BLaER1 (cell line): ENCODE measurements around the gene PTPRN.
"Not testable (repeated sequence)": the region's sequence is repeated elsewhere in the genome, so short reads cannot be mapped to it uniquely, and the experiment has no call there.

Experiments used
- H3K27ac ChIP-seq: shearing (Covaris generic); formaldehyde crosslinking; 2 replicates; pipeline ENCODE4 v1.8.1; 2022
- H3K27me3 ChIP-seq: shearing (Covaris generic); formaldehyde crosslinking; 2 replicates; pipeline ENCODE4 v1.8.1; 2022
- H3K36me3 ChIP-seq: shearing (Covaris generic); formaldehyde crosslinking; 2 replicates; pipeline ENCODE4 v1.8.1; 2022
- H3K4me1 ChIP-seq: shearing (Covaris generic); formaldehyde crosslinking; 2 replicates; pipeline ENCODE4 v1.8.1; 2022
- H3K4me2 ChIP-seq: shearing (Covaris generic); formaldehyde crosslinking; 2 replicates; pipeline ENCODE4 v1.8.1; 2022
- H3K4me3 ChIP-seq: shearing (Covaris generic); formaldehyde crosslinking; 2 replicates; pipeline ENCODE4 v1.8.1; 2022
- H3K9ac ChIP-seq: shearing (Covaris generic); formaldehyde crosslinking; 2 replicates; pipeline ENCODE4 v1.8.1; 2022
- H3K9me3 ChIP-seq: shearing (Covaris generic); formaldehyde crosslinking; 2 replicates; pipeline ENCODE4 v1.8.1; 2022
- H4K20me1 ChIP-seq: shearing (Covaris generic); formaldehyde crosslinking; 2 replicates; pipeline ENCODE4 v1.8.1; 2022
- Cebpa-rat ChIP-seq: shearing (Covaris generic); IDR thresholded peaks from 2 replicates; pipeline ENCODE4 v1.8.1; 2022

PTPRN gene

GRCh38 chr2:219272995-219273394 is 36.2 kb downstream of the PTPRN start:
- Histone ChIP-seq H3K27ac (no peak overlapping the region), H3K36me3 (no peaks in the 10 kb centered on the region), H3K4me1 (peaks cover 6% of the 10 kb centered on the region), H3K9me3 (no peaks in the 10 kb centered on the region), H3K4me2 (no peak overlapping the region), H3K9ac (no peak overlapping the region), H3K27me3 (no peaks in the 10 kb centered on the region), H3K4me3 (no peak overlapping the region), H4K20me1 (no peaks in the 10 kb centered on the region)
- no peak for TF ChIP-seq Cebpa-rat

- no peak for TF ChIP-seq Cebpa-rat
- Histone ChIP-seq H3K4me1 (peaks cover under 1% of the 10 kb centered on the region; the same call in 1 of the 2 replicates), H3K27ac (no peak overlapping the region), H3K4me2 (no peak overlapping the region), H3K9me3 (no peaks in the 10 kb centered on the region), H3K4me3 (no peak overlapping the region), H3K36me3 (no peaks in the 10 kb centered on the region), H4K20me1 (no peaks in the 10 kb centered on the region), H3K27me3 (no peaks in the 10 kb centered on the region), H3K9ac (no peak overlapping the region)
These were observed 36.8 kb downstream of the PTPRN start for GRCh38 chr2:219272356-219272755.

- no peak overlapping the region for H3K4me3 ChIP-seq
- no peaks in the 10 kb centered on the region for H4K20me1 ChIP-seq
- no peak overlapping the region for H3K27ac ChIP-seq
- 0 out of 2 replicates have a peak, but pooled peaks cover 8% of the 10 kb centered on the region for H3K4me1 ChIP-seq
- TF ChIP-seq Cebpa-rat = no peak
- no peaks in the 10 kb centered on the region for H3K9me3 ChIP-seq
- H3K27me3 ChIP-seq = no peaks in the 10 kb centered on the region
- H3K9ac ChIP-seq = no peak overlapping the region
- H3K36me3 ChIP-seq = no peaks in the 10 kb centered on the region
- H3K4me2 ChIP-seq = no peak overlapping the region
These were observed 38.2 kb downstream of the PTPRN start for GRCh38 chr2:219271021-219271420.

GRCh38 chr2:219270055-219270372 is 39.2 kb downstream of the PTPRN start:
- H3K9ac ChIP-seq = no peak overlapping the region
- no peak for TF ChIP-seq Cebpa-rat

GRCh38 chr2:219269362-219270054 is 39.7 kb downstream of the PTPRN start:
- Histone ChIP-seq H3K36me3 (no peaks in the 10 kb centered on the region), H3K4me1 (0 out of 2 replicates have a peak, but pooled peaks cover 8% of the 10 kb centered on the region), H3K27ac (no peak overlapping the region), H3K9me3 (no peaks in the 10 kb centered on the region), H3K9ac (no peak overlapping the region), H3K4me3 (no peak overlapping the region), H4K20me1 (no peaks in the 10 kb centered on the region), H3K4me2 (no peak overlapping the region), H3K27me3 (no peaks in the 10 kb centered on the region)
- TF ChIP-seq Cebpa-rat = no peak

More at GRCh38 chr2:219270055-219270372, 39.2 kb downstream of the PTPRN start:
- no peaks in the 10 kb centered on the region for H3K27me3 ChIP-seq
- H4K20me1 ChIP-seq = no peaks in the 10 kb centered on the region
- no peak overlapping the region for H3K4me2 ChIP-seq
- no peaks in the 10 kb centered on the region for H3K36me3 ChIP-seq
- H3K4me3 ChIP-seq = no peak overlapping the region
- H3K9me3 ChIP-seq = no peaks in the 10 kb centered on the region
- no peak overlapping the region for H3K27ac ChIP-seq
- H3K4me1 ChIP-seq = 0 out of 2 replicates have a peak, but pooled peaks cover 8% of the 10 kb centered on the region

GRCh38 chr2:219268294-219268693 is 40.9 kb downstream of the PTPRN start:
- no peaks in the 10 kb centered on the region for H3K36me3 ChIP-seq
- H3K9ac ChIP-seq = no peak overlapping the region
- H3K4me1 ChIP-seq = 0 out of 2 replicates have a peak, but pooled peaks cover 8% of the 10 kb centered on the region
- H3K27ac ChIP-seq = no peak overlapping the region
- no peaks in the 10 kb centered on the region for H3K27me3 ChIP-seq
- no peak overlapping the region for H3K4me3 ChIP-seq
- H3K9me3 ChIP-seq = no peaks in the 10 kb centered on the region
- H3K4me2 ChIP-seq = no peak overlapping the region
- H4K20me1 ChIP-seq = no peaks in the 10 kb centered on the region
- TF ChIP-seq Cebpa-rat = no peak

GRCh38 chr2:219266886-219267285 is 42.3 kb downstream of the PTPRN start:
- no peaks in the 10 kb centered on the region for H4K20me1 ChIP-seq
- no peak for TF ChIP-seq Cebpa-rat
- H3K27me3 ChIP-seq = no peaks in the 10 kb centered on the region
- H3K27ac ChIP-seq = no peak overlapping the region
- 0 out of 2 replicates have a peak, but pooled peaks cover 10% of the 10 kb centered on the region for H3K4me1 ChIP-seq
- H3K9ac ChIP-seq = no peak overlapping the region
- H3K36me3 ChIP-seq = no peaks in the 10 kb centered on the region
- no peak overlapping the region; the same call in 1 of the 2 replicates for H3K4me2 ChIP-seq
- no peak overlapping the region for H3K4me3 ChIP-seq
- H3K9me3 ChIP-seq = no peaks in the 10 kb centered on the region

GRCh38 chr2:219266232-219266631 is 43.0 kb downstream of the PTPRN start:
- Histone ChIP-seq H3K4me3 (no peak overlapping the region), H3K9ac (no peak overlapping the region), H3K4me2 (no peak overlapping the region; the same call in 1 of the 2 replicates), H4K20me1 (no peaks in the 10 kb centered on the region), H3K27me3 (no peaks in the 10 kb centered on the region), H3K4me1 (peaks cover 17% of the 10 kb centered on the region), H3K36me3 (no peaks in the 10 kb centered on the region), H3K9me3 (no peaks in the 10 kb centered on the region), H3K27ac (no peak overlapping the region)
- TF ChIP-seq Cebpa-rat = no peak

GRCh38 chr2:219261024-219261855 is 48.0 kb downstream of the PTPRN start:
- H3K4me1 ChIP-seq = peaks cover 17% of the 10 kb centered on the region
- H3K9ac ChIP-seq = no peak overlapping the region
- H3K4me3 ChIP-seq = no peak overlapping the region
- H4K20me1 ChIP-seq = no peaks in the 10 kb centered on the region
- no peak overlapping the region for H3K27ac ChIP-seq
- no peaks in the 10 kb centered on the region for H3K36me3 ChIP-seq
- H3K9me3 ChIP-seq = no peaks in the 10 kb centered on the region
- no peak for TF ChIP-seq Cebpa-rat
- no peaks in the 10 kb centered on the region for H3K27me3 ChIP-seq
- peak overlapping the region; percentile 61 for H3K4me2 ChIP-seq

- H3K9ac ChIP-seq, H3K27me3 ChIP-seq: not testable (repeated sequence)
These were observed 50.3 kb downstream of the PTPRN start for GRCh38 chr2:219258942-219259341.

More at GRCh38 chr2:219258942-219259341, 50.3 kb downstream of the PTPRN start:
- H3K9me3 ChIP-seq, H3K27ac ChIP-seq, H4K20me1 ChIP-seq, H3K4me2 ChIP-seq, H3K36me3 ChIP-seq, H3K4me3 ChIP-seq: not testable (repeated sequence)
- H3K4me1 ChIP-seq = peaks cover 31% of the 10 kb centered on the region
